Ovary (tissue), 9 donors: Measurements from ENCODE around the gene DLX6. TPM values are rescaled to one million over a fixed set of nuclear protein-coding genes. Genes with fewer than 3 reads are reported as not detected.
"Not testable (repeated sequence)": the region's sequence is repeated elsewhere in the genome, so short reads cannot be mapped to it uniquely, and the experiment has no call there.

Experiments used
- DNase-seq, 5 donors: peaks; one replicate each; pipeline ENCODE4 v3.0.0-alpha.2; 2019 to 2020
- H3K27ac ChIP-seq, 2 donors: fragments of 200-600 bp; one replicate each; pipeline versions ENCODE4 v1.5.1 to v1.8.0; 2019 to 2022
- H3K27me3 ChIP-seq: fragments of 200-600 bp; one replicate; pipeline ENCODE4 v1.8.0; 2022
- H3K36me3 ChIP-seq: fragments of 200-600 bp; sonication (generic); one replicate; pipeline ENCODE4 v1.5.1; 2019
- H3K4me1 ChIP-seq: one replicate; pipeline ENCODE4 v1.8.1; 2013; ENCODE audit warnings: mild to moderate bottlenecking, moderate library complexity; ENCODE audit not compliant: insufficient read depth
- H3K4me3 ChIP-seq: fragments of 200-600 bp; sonication (generic); one replicate; pipeline ENCODE4 v1.5.1; 2017
- H3K9me3 ChIP-seq, 2 donors: fragments of 200-600 bp in 1 of 2; sonication (generic) in 1 of 2; one replicate each; pipeline versions ENCODE4 v1.5.1 to v1.8.1; 2013 to 2019; ENCODE audit warnings: mild to moderate bottlenecking in 1 of 2, moderate library complexity in 1 of 2
- EP300 ChIP-seq: sonication (generic); formaldehyde crosslinking; IDR thresholded peaks from one replicate; pipeline ENCODE4 v1.6.1; 2017; ENCODE audit warnings: antibody characterized with exemption
- POLR2A ChIP-seq: fragments of 450-650 bp; IDR thresholded peaks from one replicate; pipeline ENCODE4 v1.6.1; 2017; ENCODE audit warnings: antibody characterized with exemption, mild to moderate bottlenecking, moderate library complexity
- WGBS, 3 donors: extraction: QIAGEN DNeasy Blood & Tissue Kit in 1 of 3; methylation state at CpG; one replicate each; pipeline versions ENCODE4 v1.1.5 to v1.1.7; 2013 to 2017; 5-methylcytosine and 5-hydroxymethylcytosine counted together
- intact Hi-C, 4 donors: fragments of 100-400 bp; cut with DNase I; formaldehyde crosslinking; loops; one replicate each; pipeline versions ENCODE4 v1.11.0 to v1.15.1; 2022 to 2023
- polyA plus RNA-seq, 2 donors: library from polyadenylated mRNA; stranded (reverse); fragments of 200-250 nt in 1 of 2; fragments of 350-450 nt in 1 of 2; fragmentation: Illumina TruSeq in 1 of 2; extraction: RNeasy Lipid Tissue Mini Kit (QIAGEN cat#74804) in 1 of 2; gene quantifications; one replicate each; pipeline ENCODE4 v1.2.3, GENCODE V29; 2013 to 2014
- total RNA-seq, 7 donors: library from RNA; depleted of rRNA in 2 of 7; stranded (reverse); fragments of >200 nt in 2 of 7; fragmentation: NEBNext Ultra II Directional in 3 of 7; extraction: Animal tissue kit (Norgen Biotek cat#: 25700) in 3 of 7; gene quantifications; one replicate each; pipeline versions ENCODE4 v1.1.0 to v1.2.4, GENCODE V29; 2016 to 2023
- TF ChIP-seq, protein P1 (sequence below), 3 donors: fragments of 450-650 bp in 2 of 3; fragments of 200-600 bp in 1 of 3; IDR thresholded peaks; one replicate each; pipeline versions ENCODE4 v1.5.1 to v1.8.0; 2016 to 2022; ENCODE audit warnings: antibody characterized with exemption in 3 of 3, mild to moderate bottlenecking in 1 of 3
- donor health status: DM: no; HTN: no; CAD: no; lungs with moderate emphysema.
- donor health status: DM: no; HTN: no; CAD: no.
- donor health status: Bipolar disorder and iron deficiency.
- donor health status: DM: yes; HTN: yes; CAD: no.
- donor health status: DM: no; HTN: no; CAD: no.
- donor health status: DM: yes; HTN: yes; CAD: no.

The DLX6 gene
- total and polyA plus RNA-seq, 9 donors, result 0.10 to 0.95 (median 0.20) TPM; not detected in 2

DNA sequence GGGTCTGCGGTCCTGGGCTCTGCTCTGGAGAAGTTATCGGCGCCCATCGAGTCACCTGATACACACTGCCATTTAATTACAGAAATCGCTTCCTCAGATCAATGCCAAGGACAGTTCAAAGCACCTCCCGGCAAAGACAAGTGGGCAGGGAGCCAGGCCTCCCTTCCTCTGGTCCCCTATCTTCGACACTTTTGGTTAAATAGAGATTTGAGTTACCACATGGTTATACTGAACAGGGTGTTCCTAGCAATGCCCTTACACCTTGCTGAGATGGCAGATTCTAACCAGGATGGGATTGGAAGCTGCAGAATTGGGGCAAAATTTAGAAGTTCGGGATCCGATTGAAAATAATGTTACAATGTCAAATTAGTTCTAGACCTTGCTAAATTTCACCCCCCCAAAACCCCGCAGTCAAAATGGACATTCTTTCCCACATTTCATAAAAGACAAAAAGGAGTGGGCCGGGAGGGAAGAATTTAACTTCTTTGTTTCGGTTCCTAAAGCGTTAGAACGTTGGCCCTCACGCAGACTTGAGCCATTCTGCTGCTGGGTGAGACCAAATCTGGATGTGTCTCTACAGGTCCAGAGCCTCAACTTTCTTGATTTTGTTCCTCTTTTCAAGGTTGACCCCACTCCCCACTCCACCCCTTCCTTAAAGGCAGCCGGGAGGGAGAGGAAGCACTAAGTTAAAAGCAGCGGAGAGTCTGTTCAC is 21.5 kb downstream of the DLX6 start:
- Histone ChIP-seq H3K4me3 (no peak overlapping the region), H3K9me3 (no peaks in the 10 kb centered on the region), H3K36me3 (no peaks in the 10 kb centered on the region), H3K27me3 (no peaks in the 10 kb centered on the region), H3K27ac (no peak overlapping the region), H3K4me1 (peaks cover 2% of the 10 kb centered on the region)
- 38 to 55% (median 53%) methylated on average over 17 of the region's 17 CpGs for WGBS, 3 donors
- DNase-seq, result no peak
- intact Hi-C loops, result loop anchor here (2.0 to 10.0 kb wide), 5 partner anchors 950 to 1302 kb away; no protein-coding TSS in a partner anchor
- TF ChIP-seq POLR2A (no peak), EP300 (no peak)
- TF ChIP-seq, protein P1, sequence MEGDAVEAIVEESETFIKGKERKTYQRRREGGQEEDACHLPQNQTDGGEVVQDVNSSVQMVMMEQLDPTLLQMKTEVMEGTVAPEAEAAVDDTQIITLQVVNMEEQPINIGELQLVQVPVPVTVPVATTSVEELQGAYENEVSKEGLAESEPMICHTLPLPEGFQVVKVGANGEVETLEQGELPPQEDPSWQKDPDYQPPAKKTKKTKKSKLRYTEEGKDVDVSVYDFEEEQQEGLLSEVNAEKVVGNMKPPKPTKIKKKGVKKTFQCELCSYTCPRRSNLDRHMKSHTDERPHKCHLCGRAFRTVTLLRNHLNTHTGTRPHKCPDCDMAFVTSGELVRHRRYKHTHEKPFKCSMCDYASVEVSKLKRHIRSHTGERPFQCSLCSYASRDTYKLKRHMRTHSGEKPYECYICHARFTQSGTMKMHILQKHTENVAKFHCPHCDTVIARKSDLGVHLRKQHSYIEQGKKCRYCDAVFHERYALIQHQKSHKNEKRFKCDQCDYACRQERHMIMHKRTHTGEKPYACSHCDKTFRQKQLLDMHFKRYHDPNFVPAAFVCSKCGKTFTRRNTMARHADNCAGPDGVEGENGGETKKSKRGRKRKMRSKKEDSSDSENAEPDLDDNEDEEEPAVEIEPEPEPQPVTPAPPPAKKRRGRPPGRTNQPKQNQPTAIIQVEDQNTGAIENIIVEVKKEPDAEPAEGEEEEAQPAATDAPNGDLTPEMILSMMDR (IDR thresholded peaks at IDR 0.05), result no peak

DNA sequence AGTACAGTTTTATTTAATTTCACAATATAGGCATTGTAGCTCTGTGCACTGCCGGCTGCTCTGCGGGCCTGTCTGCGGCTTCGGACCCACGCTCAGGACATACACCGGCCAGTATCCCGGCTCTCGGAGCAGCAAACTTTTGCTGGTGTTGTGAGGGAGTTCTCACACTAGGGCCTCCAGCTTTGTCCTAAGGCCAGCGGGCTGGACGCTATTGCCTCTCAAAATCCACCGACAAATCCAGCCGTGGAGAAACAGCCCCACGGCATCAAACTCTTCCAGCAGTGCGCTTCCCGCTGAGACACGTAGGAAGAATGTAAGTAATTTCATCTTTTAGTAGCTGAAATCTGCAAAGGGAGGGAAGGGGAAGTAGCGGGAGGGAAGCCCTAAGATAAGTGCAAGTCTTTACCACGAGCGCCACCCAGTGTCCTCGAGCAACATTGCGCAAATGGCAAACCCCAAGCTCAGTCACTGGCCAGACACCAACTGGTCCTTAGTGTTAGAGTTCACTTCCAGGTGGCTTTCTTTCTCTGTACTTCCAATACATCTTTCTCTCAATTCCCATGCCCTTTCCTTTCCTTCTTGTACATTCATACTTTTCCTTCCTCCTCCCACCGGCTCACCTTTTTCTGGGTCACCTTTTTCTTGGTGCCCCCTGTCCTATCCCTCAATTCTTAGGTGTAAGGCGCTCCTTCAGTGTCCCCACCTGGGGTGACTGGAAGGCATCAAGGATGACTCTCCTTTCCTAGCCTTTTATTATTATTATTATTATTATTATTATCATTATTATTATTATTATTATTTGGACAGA is 22.3 kb downstream of the DLX6 start:
- peak; percentile 69 to 87 (median 83) for DNase-seq
- no peak for TF ChIP-seq POLR2A
- TF ChIP-seq, protein P1 (IDR thresholded peaks at IDR 0.05), result peak; percentile 75 to 87 (median 75)
- intact Hi-C loops, result loop anchor here (2.0 to 10.0 kb wide), 5 partner anchors 950 to 1303 kb away; no protein-coding TSS in a partner anchor
- Histone ChIP-seq H3K36me3 (no peaks in the 10 kb centered on the region), H3K4me3 (no peak overlapping the region), H3K4me1 (peaks cover 2% of the 10 kb centered on the region), H3K27ac (no peak overlapping the region), H3K27me3 (no peaks in the 10 kb centered on the region), H3K9me3 (no peaks in the 10 kb centered on the region)
- 4 to 5% (median 4%) methylated on average over 23 of the region's 23 CpGs for WGBS, 3 donors

DNA sequence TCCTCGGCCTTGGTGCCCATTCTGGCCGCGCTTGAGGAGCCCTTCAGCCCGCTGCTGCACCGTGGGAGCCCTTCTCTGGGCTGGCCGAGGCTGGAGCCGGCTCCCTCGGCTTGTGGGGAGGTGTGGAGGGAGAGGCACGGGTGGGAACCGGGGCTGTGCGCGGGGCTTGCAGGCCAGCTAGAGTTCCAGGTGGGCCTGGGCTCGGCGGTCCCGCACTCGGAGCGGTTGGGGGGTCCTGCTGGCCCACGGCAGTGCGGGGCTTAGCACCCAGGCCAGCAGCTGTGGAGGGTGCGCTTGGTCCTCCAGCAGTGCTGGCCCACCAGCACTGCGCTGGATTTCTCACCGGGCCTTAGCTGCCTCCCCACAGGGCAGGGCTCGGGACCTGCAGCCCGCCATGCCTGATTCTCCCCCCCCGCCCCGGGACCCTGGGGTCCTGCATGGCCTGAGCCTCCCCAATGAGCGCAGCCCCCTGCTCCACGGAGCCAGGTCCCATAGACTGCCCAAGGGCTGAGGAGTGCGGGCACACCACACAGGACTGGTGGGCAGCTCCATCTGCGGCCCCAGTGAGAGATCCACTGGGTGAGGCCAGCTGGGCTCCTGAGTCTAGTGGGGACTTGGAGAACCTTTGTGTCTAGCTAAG is 29.0 kb downstream of the DLX6 start:
- H3K27me3 ChIP-seq, H3K9me3 ChIP-seq, H3K27ac ChIP-seq, H3K4me1 ChIP-seq, H3K4me3 ChIP-seq, DNase-seq, H3K36me3 ChIP-seq, intact Hi-C loops: not testable (repeated sequence)
- WGBS, 3 donors, result 90 to 92% (median 90%) methylated on average over 27 to 30 of the region's 30 CpGs

DNA sequence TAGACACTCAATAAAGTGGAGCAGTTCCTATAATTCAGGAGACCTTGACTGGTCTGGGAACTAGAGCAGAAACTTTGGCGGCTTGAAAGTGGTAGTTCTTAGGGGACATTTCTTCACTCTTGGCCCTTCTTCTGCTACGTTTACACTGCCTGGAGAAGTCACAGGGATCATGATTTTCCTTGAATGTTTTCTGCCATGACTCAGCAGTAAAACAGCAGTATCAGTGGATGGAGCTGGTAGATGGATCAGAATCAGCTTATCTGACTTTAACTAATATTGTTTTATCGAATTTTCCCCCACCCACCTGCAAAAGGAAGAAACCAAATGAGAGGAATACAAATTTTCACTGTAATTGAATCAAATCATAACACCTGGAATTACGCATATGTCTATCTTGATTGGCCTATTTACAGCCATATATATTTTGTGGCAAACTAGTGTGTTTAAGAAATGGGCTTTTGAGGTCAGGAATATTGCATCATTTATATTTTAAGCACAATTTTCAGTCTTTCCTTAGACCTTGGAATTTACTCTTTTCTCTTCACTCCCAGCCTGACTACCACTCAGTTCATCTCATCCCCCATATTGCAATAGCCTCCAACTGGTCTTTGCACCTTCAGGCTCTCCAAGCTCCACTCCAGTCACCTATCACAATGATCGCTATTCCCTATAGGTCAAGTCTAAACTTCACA is 34.2 kb downstream of the DLX6 start:
- intact Hi-C loops, result no loop called here
- H3K27me3 ChIP-seq, result no peaks in the 10 kb centered on the region
- no peaks in the 10 kb centered on the region for H3K4me1 ChIP-seq
- DNase-seq, result no peak
- no peaks in the 10 kb centered on the region for H3K36me3 ChIP-seq
- WGBS, 3 donors, result 73 to 79% (median 75%) methylated on average over 5 of the region's 5 CpGs
- no peak overlapping the region for H3K27ac ChIP-seq
- no peak overlapping the region for H3K4me3 ChIP-seq
- TF ChIP-seq, protein P1 (IDR thresholded peaks at IDR 0.05), result no peak
- TF ChIP-seq POLR2A (no peak), EP300 (no peak)
- no peaks in the 10 kb centered on the region for H3K9me3 ChIP-seq
